GM21576 (cell line): ENCODE data around the gene RAB20.
"Not testable (repeated sequence)": the region's sequence is repeated elsewhere in the genome, so short reads cannot be mapped to it uniquely, and the experiment has no call there.

Experiments used
- ATAC-seq: cut with Tn5 transposase; IDR thresholded peaks from one replicate; pipeline ENCODE4 v1.9.1; 2021; ENCODE audit warnings: mild to moderate bottlenecking, moderate library complexity; ENCODE audit not compliant: unreplicated experiment

The RAB20 gene

GRCh38 chr13:110561344-110562035 lies at the start of gene RAB20:
Gene RAB20, minus strand, starts transcription at chr13:110561722. Its CDS starts 203 bp downstream, at chr13:110561519.
- peak; percentile 75 for ATAC-seq

- ATAC-seq = peak; percentile 42
Measured at GRCh38 chr13:110610955-110611595, 49.6 kb upstream of the RAB20 start.

- no peak for ATAC-seq
Measured at GRCh38 chr13:110607675-110608224, 46.2 kb upstream of the RAB20 start.

GRCh38 chr13:110606281-110606680 lies 44.8 kb upstream of the RAB20 start:
- not testable (repeated sequence) for ATAC-seq

GRCh38 chr13:110605132-110605531 lies 43.6 kb upstream of the RAB20 start:
- ATAC-seq = no peak

- no peak for ATAC-seq
Measured at GRCh38 chr13:110600980-110601379, 39.5 kb upstream of the RAB20 start.

- no peak for ATAC-seq
Measured at GRCh38 chr13:110600261-110600819, 38.8 kb upstream of the RAB20 start.

- ATAC-seq = no peak
Measured at GRCh38 chr13:110597041-110597689, 35.6 kb upstream of the RAB20 start.

GRCh38 chr13:110593430-110594130 lies 32.1 kb upstream of the RAB20 start:
- peak; percentile 83 for ATAC-seq

- no peak for ATAC-seq
Measured at GRCh38 chr13:110592665-110593064, 31.1 kb upstream of the RAB20 start.

GRCh38 chr13:110590577-110590976 lies 29.1 kb upstream of the RAB20 start:
- no peak for ATAC-seq

GRCh38 chr13:110589793-110590390 lies 28.4 kb upstream of the RAB20 start:
- no peak for ATAC-seq

- ATAC-seq = no peak
Measured at GRCh38 chr13:110583178-110583865, 21.8 kb upstream of the RAB20 start.

GRCh38 chr13:110582421-110582954 lies 21.0 kb upstream of the RAB20 start:
- ATAC-seq = no peak

GRCh38 chr13:110581506-110582185 lies 20.1 kb upstream of the RAB20 start:
- no peak for ATAC-seq

- ATAC-seq = no peak
Measured at GRCh38 chr13:110580800-110581199, 19.3 kb upstream of the RAB20 start.

GRCh38 chr13:110578363-110578762 lies 16.8 kb upstream of the RAB20 start:
- no peak for ATAC-seq

- no peak for ATAC-seq
Measured at GRCh38 chr13:110576736-110577476, 15.4 kb upstream of the RAB20 start.
